Lower leg skin (tissue), 3 donors: Measurements from ENCODE around the gene PAOX.

Experiments
- CTCF ChIP-seq, 3 donors: fragments of 450-650 bp; IDR thresholded peaks; one replicate each; pipeline ENCODE4 v1.5.1; 2016; ENCODE audit warnings: antibody characterized with exemption in 3 of 3, mild to moderate bottlenecking in 3 of 3, moderate library complexity in 2 of 3
- POLR2A ChIP-seq, 2 donors: fragments of 450-650 bp; IDR thresholded peaks; one replicate each; pipeline ENCODE4 v1.6.1; 2016 to 2017; ENCODE audit warnings: antibody characterized with exemption in 2 of 2, mild to moderate bottlenecking in 1 of 2, moderate library complexity in 1 of 2

DNA sequence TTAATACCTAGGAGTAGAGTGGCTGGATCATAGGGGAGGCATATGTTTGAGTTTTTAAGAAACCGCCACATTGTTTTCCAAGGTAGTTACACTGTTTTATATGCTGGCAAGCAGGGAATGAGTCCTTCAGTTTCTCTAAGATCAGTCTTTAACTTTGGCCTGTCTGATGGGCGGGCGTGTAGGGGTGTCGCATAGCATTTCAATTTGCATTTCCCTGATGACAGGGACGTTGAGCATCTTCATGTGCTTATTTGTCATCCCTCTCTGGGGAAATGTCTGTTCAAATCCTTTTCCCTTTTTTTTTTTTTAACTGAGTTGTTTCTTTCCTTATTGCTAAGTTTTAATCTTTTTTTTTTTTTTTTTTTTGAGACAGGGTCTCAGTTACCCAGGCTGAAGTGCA lies 24.7 kb downstream of the PAOX start:
- TF ChIP-seq CTCF (IDR thresholded peaks at IDR 0.05) = no peak
- no peak for TF ChIP-seq POLR2A (IDR thresholded peaks at IDR 0.05)
